Common myeloid progenitor, CD34-positive (primary cell): ENCODE measurements around the gene MYO16.

ENCODE experiments used
- CTCF ChIA-PET: fragments of 350-600 bp; sonication (Branson Sonifier 250); formaldehyde crosslinking; loops from one replicate; lab custom pipeline; 2021; ENCODE audit warnings: antibody characterized with exemption; lab: Charles Lee
- POLR2A ChIA-PET: fragments of 350-600 bp; sonication (Branson Sonifier 250); formaldehyde crosslinking; loops from one replicate; lab custom pipeline; 2021; ENCODE audit warnings: antibody characterized with exemption; lab: Charles Lee
- DNase-seq, 3 donors: peaks; one replicate each; pipeline versions ENCODE4 v3.0.0 to v3.0.0-alpha.2; 2013
- H3K27ac ChIP-seq, 2 experiments: 1 replicate in 1 of 2; 2 replicates in 1 of 2; pipeline ENCODE4 v1.7.0; 2013; ENCODE audit warnings: inconsistent platforms in 2 of 2, low read length in 2 of 2, mild to moderate bottlenecking in 2 of 2, low read depth in 1 of 2, moderate library complexity in 1 of 2; ENCODE audit not compliant: severe bottlenecking in 2 of 2, insufficient read depth in 1 of 2, poor library complexity in 1 of 2
- H3K27me3 ChIP-seq, 5 experiments: replicated peaks in 2 of 5; 1 replicate in 3 of 5; 2 replicates in 2 of 5; pipeline versions ENCODE4 v1.6.1 to v1.7.0; 2013; ENCODE audit warnings: low read length in 4 of 5, mild to moderate bottlenecking in 2 of 5, moderate library complexity in 2 of 5, inconsistent platforms in 1 of 5; ENCODE audit not compliant: insufficient read depth in 5 of 5, control insufficient read depth in 4 of 5
- H3K36me3 ChIP-seq, 4 experiments: 1 replicate in 2 of 4; 2 replicates in 2 of 4; pipeline versions ENCODE4 v1.6.1 to v1.7.0; 2013; ENCODE audit warnings: low read length in 3 of 4, control low read depth in 1 of 4, mild to moderate bottlenecking in 1 of 4; ENCODE audit not compliant: control insufficient read depth in 4 of 4, insufficient read depth in 4 of 4
- H3K4me1 ChIP-seq, 4 experiments: 1 replicate in 3 of 4; 2 replicates in 1 of 4; pipeline versions ENCODE4 v1.6.1 to v1.7.1; 2013; ENCODE audit warnings: low read length in 3 of 4, mild to moderate bottlenecking in 3 of 4, control low read depth in 1 of 4, inconsistent platforms in 1 of 4, moderate library complexity in 1 of 4; ENCODE audit not compliant: control insufficient read depth in 4 of 4, insufficient read depth in 4 of 4; ENCODE audit errors: control extremely low read depth in 1 of 4
- H3K4me3 ChIP-seq, 7 experiments: 1 replicate in 4 of 7; 2 replicates in 3 of 7; pipeline versions ENCODE4 v1.5.1 to v1.7.0; 2013; ENCODE audit warnings: mild to moderate bottlenecking in 7 of 7, low read length in 6 of 7, moderate library complexity in 6 of 7, inconsistent platforms in 2 of 7, low read depth in 2 of 7, control low read depth in 1 of 7; ENCODE audit not compliant: insufficient read depth in 4 of 7, control insufficient read depth in 1 of 7; ENCODE audit errors: extremely low read depth in 1 of 7
- H3K9me3 ChIP-seq, 5 experiments: 1 replicate in 4 of 5; 2 replicates in 1 of 5; pipeline versions ENCODE4 v1.6.1 to v1.7.1; 2013; ENCODE audit warnings: low read length in 4 of 5, mild to moderate bottlenecking in 2 of 5, inconsistent platforms in 1 of 5, low read depth in 1 of 5, moderate library complexity in 1 of 5; ENCODE audit not compliant: control insufficient read depth in 4 of 5, insufficient read depth in 2 of 5; ENCODE audit errors: control extremely low read depth in 1 of 5
- WGBS: methylation state at CpG from one replicate; pipeline ENCODE4 v1.1.5; 2013; ENCODE audit not compliant: insufficient coverage; 5-methylcytosine and 5-hydroxymethylcytosine counted together

MYO16 gene

GRCh38 chr13:108993346-108993745 lies 363.9 kb downstream of the MYO16 start:
- Histone ChIP-seq H3K27me3 (no peaks in the 10 kb centered on the region), H3K4me1 (no peaks in the 10 kb centered on the region), H3K36me3 (no peaks in the 10 kb centered on the region), H3K9me3 (no peaks in the 10 kb centered on the region), H3K4me3 (no peak overlapping the region), H3K27ac (no peak overlapping the region)
- peak in 1 of 3 donors; percentile 4 for DNase-seq
- CTCF ChIA-PET: no interaction called here
- WGBS: no CpG with 5 or more reads among the region's 5 CpGs
- POLR2A ChIA-PET: no interaction called here

GRCh38 chr13:108996430-108996829 lies 367.0 kb downstream of the MYO16 start:
- Histone ChIP-seq H3K36me3 (no peaks in the 10 kb centered on the region), H3K27ac (no peak overlapping the region), H3K4me3 (no peak overlapping the region), H3K9me3 (no peaks in the 10 kb centered on the region), H3K27me3 (no peaks in the 10 kb centered on the region), H3K4me1 (no peaks in the 10 kb centered on the region)
- DNase-seq: peak in 2 of 3 donors; percentile 4 to 8
- POLR2A ChIA-PET: no interaction called here
- CTCF ChIA-PET: interaction anchor here (1.0 kb wide), 1 partner anchor 35 kb away, joined by 3 read pairs; no protein-coding TSS in a partner anchor

GRCh38 chr13:109000207-109000606 lies 370.8 kb downstream of the MYO16 start:
- Histone ChIP-seq H3K4me3 (no peak overlapping the region), H3K27me3 (no peaks in the 10 kb centered on the region), H3K9me3 (no peaks in the 10 kb centered on the region), H3K27ac (no peak overlapping the region), H3K36me3 (no peaks in the 10 kb centered on the region), H3K4me1 (no peaks in the 10 kb centered on the region)
- no peak for DNase-seq
- POLR2A ChIA-PET: interaction anchor here (0.5 to 0.6 kb wide), 2 partner anchors 866 to 975 kb away, joined by 3 to 4 read pairs; no protein-coding TSS in a partner anchor
- no CpG with 5 or more reads among the region's 2 CpGs for whole genome bisulfite sequencing
- CTCF ChIA-PET: interaction anchor here (1.5 to 1.6 kb wide), 2 partner anchors 39 to 93 kb away, joined by 4 to 5 read pairs; no protein-coding TSS in a partner anchor

- POLR2A ChIA-PET: no interaction called here
- Histone ChIP-seq H3K27ac (no peak overlapping the region), H3K27me3 (no peaks in the 10 kb centered on the region), H3K4me3 (no peak overlapping the region), H3K9me3 (no peaks in the 10 kb centered on the region), H3K4me1 (no peaks in the 10 kb centered on the region), H3K36me3 (no peaks in the 10 kb centered on the region)
- WGBS: no CpG with 5 or more reads among the region's 2 CpGs
- DNase-seq: no peak
- CTCF ChIA-PET: no interaction called here
Observed at GRCh38 chr13:109002934-109003333, 373.5 kb downstream of the MYO16 start.

GRCh38 chr13:109007946-109008345 lies 378.5 kb downstream of the MYO16 start:
- ChIA-PET CTCF (no interaction called here), POLR2A (no interaction called here)
- no peak overlapping the region for H3K27ac ChIP-seq
- H3K27me3 ChIP-seq: no peaks in the 10 kb centered on the region
- no peak for DNase-seq
- no peaks in the 10 kb centered on the region for H3K36me3 ChIP-seq
- no peaks in the 10 kb centered on the region for H3K9me3 ChIP-seq
- H3K4me1 ChIP-seq: peaks cover 0 to 4% (median 0%) of the 10 kb centered on the region in 4 experiments
- H3K4me3 ChIP-seq: no peak overlapping the region
- WGBS: 100% methylated on average over 2 of the region's 3 CpGs

GRCh38 chr13:109009756-109010155 lies 380.3 kb downstream of the MYO16 start:
- H3K27me3 ChIP-seq: no peaks in the 10 kb centered on the region
- H3K4me3 ChIP-seq: no peak overlapping the region
- H3K4me1 ChIP-seq: peaks cover 0 to 4% (median 0%) of the 10 kb centered on the region in 4 experiments
- no peaks in the 10 kb centered on the region for H3K36me3 ChIP-seq
- 100% methylated on average over 2 of the region's 4 CpGs for WGBS
- CTCF ChIA-PET: no interaction called here
- POLR2A ChIA-PET: no interaction called here
- no peak overlapping the region for H3K27ac ChIP-seq
- DNase-seq: no peak
- no peaks in the 10 kb centered on the region for H3K9me3 ChIP-seq

- Histone ChIP-seq H3K36me3 (no peaks in the 10 kb centered on the region), H3K27ac (no peak overlapping the region), H3K4me1 (peaks cover 0 to 4% (median 0%) of the 10 kb centered on the region in 4 experiments), H3K4me3 (no peak overlapping the region), H3K9me3 (no peaks in the 10 kb centered on the region), H3K27me3 (no peaks in the 10 kb centered on the region)
- POLR2A ChIA-PET: no interaction called here
- CTCF ChIA-PET: interaction anchor here (0.9 kb wide), 1 partner anchor 12 kb away, joined by 4 read pairs; no protein-coding TSS in a partner anchor
- WGBS: 33% methylated on average over 1 of the region's 1 CpG
- DNase-seq: peak in 1 of 3 donors; percentile 16
Observed at GRCh38 chr13:109010912-109011311, 381.5 kb downstream of the MYO16 start.
